Coronary artery (tissue), 2 donors: ENCODE results near the gene SLC15A2.
"Not testable (repeated sequence)": the region's sequence is repeated elsewhere in the genome, so short reads cannot be mapped to it uniquely, and the experiment has no call there.

ENCODE experiments used
- DNase-seq: peaks from one replicate; pipeline ENCODE4 v3.0.0-alpha.2; 2017; ENCODE audit warnings: low spot score
- H3K27ac ChIP-seq, 2 donors: fragments of 200-600 bp; sonication (generic); one replicate each; pipeline ENCODE4 v1.5.1; 2016 to 2019
- H3K4me3 ChIP-seq: fragments of 200-600 bp; sonication (generic); 2 replicates; pipeline ENCODE4 v1.5.1; 2016; ENCODE audit warnings: mild to moderate bottlenecking, moderate library complexity
- CTCF ChIP-seq: fragments of 200-600 bp; sonication (generic); IDR thresholded peaks from one replicate; pipeline ENCODE4 v1.5.1; 2019; ENCODE audit warnings: antibody characterized with exemption

Gene SLC15A2

GRCh38 chr3:121918779-121919483 lies 24.7 kb downstream of the SLC15A2 start:
- no peak overlapping the region for H3K27ac ChIP-seq
- no peak overlapping the region for H3K4me3 ChIP-seq
- no peak for DNase-seq
- no peak for TF ChIP-seq CTCF

GRCh38 chr3:121924734-121925133 lies 30.5 kb downstream of the SLC15A2 start:
- no peak for DNase-seq
- Histone ChIP-seq H3K27ac (no peak overlapping the region), H3K4me3 (no peak overlapping the region)
- TF ChIP-seq CTCF, result no peak

GRCh38 chr3:121926380-121926779 lies 32.2 kb downstream of the SLC15A2 start:
- Histone ChIP-seq H3K4me3 (no peak overlapping the region), H3K27ac (no peak overlapping the region)
- DNase-seq, result no peak
- TF ChIP-seq CTCF, result no peak

- H3K27ac ChIP-seq, H3K4me3 ChIP-seq, DNase-seq: not testable (repeated sequence)
Measured at GRCh38 chr3:121938141-121938855, 44.1 kb downstream of the SLC15A2 start.

GRCh38 chr3:121941592-121941991 lies 47.4 kb downstream of the SLC15A2 start:
- TF ChIP-seq CTCF, result no peak
- no peak for DNase-seq
- no peak overlapping the region for H3K4me3 ChIP-seq
- no peak overlapping the region for H3K27ac ChIP-seq

GRCh38 chr3:121942116-121942786 lies 48.0 kb downstream of the SLC15A2 start:
- H3K4me3 ChIP-seq, result no peak overlapping the region
- H3K27ac ChIP-seq, result no peak overlapping the region
- TF ChIP-seq CTCF, result no peak
- no peak for DNase-seq

GRCh38 chr3:121943431-121943830 lies 49.2 kb downstream of the SLC15A2 start:
- no peak for TF ChIP-seq CTCF
- H3K4me3 ChIP-seq, result no peak overlapping the region
- no peak overlapping the region for H3K27ac ChIP-seq
- DNase-seq, result no peak
